GM23338 (cell line): Measurements from ENCODE around the gene HDDC3.

ENCODE experiments used
- POLR2AphosphoS5 ChIP-seq: IDR thresholded peaks from 2 replicates; pipeline ENCODE4 v1.6.1; 2016; ENCODE audit warnings: antibody characterized with exemption, low read depth
- TF ChIP-seq, protein P1 (sequence below), 2 experiments: fragments of 200-600 bp in 1 of 2; sonication (generic) in 1 of 2; conservative IDR thresholded peaks; 2 replicates each; pipeline versions ENCODE4 v1.5.1 to v1.6.1; 2016 to 2017; ENCODE audit warnings: antibody characterized with exemption in 2 of 2, low read depth in 2 of 2, mild to moderate bottlenecking in 2 of 2, moderate library complexity in 1 of 2
- TF ChIP-seq, protein P2 (sequence below): IDR thresholded peaks from 2 replicates; pipeline ENCODE4 v1.6.1; 2016; ENCODE audit warnings: antibody characterized with exemption
- TF ChIP-seq, protein P3 (sequence below): IDR thresholded peaks from one replicate; pipeline ENCODE4 v1.6.1; 2018; ENCODE audit warnings: antibody characterized with exemption; ENCODE audit not compliant: unreplicated experiment

DNA sequence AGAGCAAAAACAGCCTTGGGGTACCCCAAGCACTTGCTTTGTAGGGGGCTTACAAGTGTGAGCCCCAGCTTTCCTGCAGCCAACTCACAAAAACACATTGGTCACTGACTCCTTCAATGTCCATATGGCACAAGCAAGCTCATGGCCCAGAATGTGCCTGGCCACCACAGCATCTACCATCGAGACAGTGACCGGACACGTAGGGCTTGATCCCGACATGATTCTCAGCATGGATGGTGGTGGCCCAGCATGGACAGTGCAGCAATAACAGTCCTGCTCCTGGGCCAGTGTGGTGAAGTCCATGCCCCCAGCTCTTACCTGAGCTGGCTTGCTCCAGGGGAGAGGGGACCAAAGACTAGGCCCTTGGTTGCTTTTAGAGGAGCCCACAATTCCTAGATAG is 8.7 kb upstream of the HDDC3 start:
- TF ChIP-seq, protein P1, sequence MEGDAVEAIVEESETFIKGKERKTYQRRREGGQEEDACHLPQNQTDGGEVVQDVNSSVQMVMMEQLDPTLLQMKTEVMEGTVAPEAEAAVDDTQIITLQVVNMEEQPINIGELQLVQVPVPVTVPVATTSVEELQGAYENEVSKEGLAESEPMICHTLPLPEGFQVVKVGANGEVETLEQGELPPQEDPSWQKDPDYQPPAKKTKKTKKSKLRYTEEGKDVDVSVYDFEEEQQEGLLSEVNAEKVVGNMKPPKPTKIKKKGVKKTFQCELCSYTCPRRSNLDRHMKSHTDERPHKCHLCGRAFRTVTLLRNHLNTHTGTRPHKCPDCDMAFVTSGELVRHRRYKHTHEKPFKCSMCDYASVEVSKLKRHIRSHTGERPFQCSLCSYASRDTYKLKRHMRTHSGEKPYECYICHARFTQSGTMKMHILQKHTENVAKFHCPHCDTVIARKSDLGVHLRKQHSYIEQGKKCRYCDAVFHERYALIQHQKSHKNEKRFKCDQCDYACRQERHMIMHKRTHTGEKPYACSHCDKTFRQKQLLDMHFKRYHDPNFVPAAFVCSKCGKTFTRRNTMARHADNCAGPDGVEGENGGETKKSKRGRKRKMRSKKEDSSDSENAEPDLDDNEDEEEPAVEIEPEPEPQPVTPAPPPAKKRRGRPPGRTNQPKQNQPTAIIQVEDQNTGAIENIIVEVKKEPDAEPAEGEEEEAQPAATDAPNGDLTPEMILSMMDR (conservative IDR thresholded peaks at IDR 0.05; ENCODE audit: low read depth in 2 of 2) = no peak
- TF ChIP-seq, protein P2, sequence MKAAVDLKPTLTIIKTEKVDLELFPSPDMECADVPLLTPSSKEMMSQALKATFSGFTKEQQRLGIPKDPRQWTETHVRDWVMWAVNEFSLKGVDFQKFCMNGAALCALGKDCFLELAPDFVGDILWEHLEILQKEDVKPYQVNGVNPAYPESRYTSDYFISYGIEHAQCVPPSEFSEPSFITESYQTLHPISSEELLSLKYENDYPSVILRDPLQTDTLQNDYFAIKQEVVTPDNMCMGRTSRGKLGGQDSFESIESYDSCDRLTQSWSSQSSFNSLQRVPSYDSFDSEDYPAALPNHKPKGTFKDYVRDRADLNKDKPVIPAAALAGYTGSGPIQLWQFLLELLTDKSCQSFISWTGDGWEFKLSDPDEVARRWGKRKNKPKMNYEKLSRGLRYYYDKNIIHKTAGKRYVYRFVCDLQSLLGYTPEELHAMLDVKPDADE = no peak
- TF ChIP-seq, protein P3, sequence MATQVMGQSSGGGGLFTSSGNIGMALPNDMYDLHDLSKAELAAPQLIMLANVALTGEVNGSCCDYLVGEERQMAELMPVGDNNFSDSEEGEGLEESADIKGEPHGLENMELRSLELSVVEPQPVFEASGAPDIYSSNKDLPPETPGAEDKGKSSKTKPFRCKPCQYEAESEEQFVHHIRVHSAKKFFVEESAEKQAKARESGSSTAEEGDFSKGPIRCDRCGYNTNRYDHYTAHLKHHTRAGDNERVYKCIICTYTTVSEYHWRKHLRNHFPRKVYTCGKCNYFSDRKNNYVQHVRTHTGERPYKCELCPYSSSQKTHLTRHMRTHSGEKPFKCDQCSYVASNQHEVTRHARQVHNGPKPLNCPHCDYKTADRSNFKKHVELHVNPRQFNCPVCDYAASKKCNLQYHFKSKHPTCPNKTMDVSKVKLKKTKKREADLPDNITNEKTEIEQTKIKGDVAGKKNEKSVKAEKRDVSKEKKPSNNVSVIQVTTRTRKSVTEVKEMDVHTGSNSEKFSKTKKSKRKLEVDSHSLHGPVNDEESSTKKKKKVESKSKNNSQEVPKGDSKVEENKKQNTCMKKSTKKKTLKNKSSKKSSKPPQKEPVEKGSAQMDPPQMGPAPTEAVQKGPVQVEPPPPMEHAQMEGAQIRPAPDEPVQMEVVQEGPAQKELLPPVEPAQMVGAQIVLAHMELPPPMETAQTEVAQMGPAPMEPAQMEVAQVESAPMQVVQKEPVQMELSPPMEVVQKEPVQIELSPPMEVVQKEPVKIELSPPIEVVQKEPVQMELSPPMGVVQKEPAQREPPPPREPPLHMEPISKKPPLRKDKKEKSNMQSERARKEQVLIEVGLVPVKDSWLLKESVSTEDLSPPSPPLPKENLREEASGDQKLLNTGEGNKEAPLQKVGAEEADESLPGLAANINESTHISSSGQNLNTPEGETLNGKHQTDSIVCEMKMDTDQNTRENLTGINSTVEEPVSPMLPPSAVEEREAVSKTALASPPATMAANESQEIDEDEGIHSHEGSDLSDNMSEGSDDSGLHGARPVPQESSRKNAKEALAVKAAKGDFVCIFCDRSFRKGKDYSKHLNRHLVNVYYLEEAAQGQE = no peak
- no peak for TF ChIP-seq POLR2AphosphoS5
